Body of pancreas (tissue), 4 donors: ENCODE results near the gene HSPA4L.

ENCODE experiments used
- CTCF ChIP-seq, 7 experiments: fragments of 450-650 bp in 4 of 7; fragments of 200-600 bp in 3 of 7; sonication (generic) in 3 of 7; IDR thresholded peaks; one replicate each; pipeline ENCODE4 v1.5.1; 2016 to 2019; ENCODE audit warnings: antibody characterized with exemption in 7 of 7
- POLR2A ChIP-seq, 3 donors: fragments of 450-650 bp; IDR thresholded peaks; one replicate each; pipeline ENCODE4 v1.6.1; 2016; ENCODE audit warnings: antibody characterized with exemption in 3 of 3, mild to moderate bottlenecking in 2 of 3

DNA sequence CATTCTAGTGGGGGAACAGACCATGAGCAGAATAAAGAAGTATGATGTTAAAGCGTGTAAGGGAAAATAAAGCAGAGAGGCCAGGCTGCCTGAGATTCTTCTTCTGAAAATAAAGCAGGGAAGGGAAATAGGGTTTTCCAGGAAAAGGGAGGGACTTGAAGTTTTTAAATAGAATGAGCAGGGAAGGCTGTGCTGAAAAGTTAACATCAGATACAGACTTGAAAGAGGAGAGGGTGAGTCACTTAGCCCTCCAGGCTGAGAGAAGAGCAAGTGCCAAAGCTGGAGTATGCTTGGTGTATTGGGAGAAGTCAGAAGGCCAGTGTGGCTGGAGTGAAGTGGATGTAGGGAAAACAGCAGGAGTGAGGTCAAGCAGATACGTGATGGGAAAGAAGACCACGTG, 88.6 kb downstream of the HSPA4L start:
- TF ChIP-seq CTCF (IDR thresholded peaks at IDR 0.05) (no peak), POLR2A (IDR thresholded peaks at IDR 0.05) (no peak)
